Measurements from ENCODE around the gene MAP3K13.

- TF ChIP-seq CTCF (IDR thresholded peaks at IDR 0.05) (no peak), ZFX (IDR thresholded peaks at IDR 0.05; ENCODE audit: borderline replicate concordance) (no peak)
These were observed 34.5 kb upstream of the MAP3K13 start for GRCh38 chr3:185328324-185329004.

Data from 22Rv1 (cell line).